Suprapubic skin (tissue), 3 donors: Measurements from ENCODE around the gene SH3GL1.

Experiments
- EP300 ChIP-seq: sonication (generic); formaldehyde crosslinking; IDR thresholded peaks from one replicate; pipeline ENCODE4 v1.6.1; 2017; ENCODE audit warnings: antibody characterized with exemption
- POLR2A ChIP-seq, 2 donors: fragments of 450-650 bp; IDR thresholded peaks; one replicate each; pipeline ENCODE4 v1.6.1; 2017; ENCODE audit warnings: antibody characterized with exemption in 2 of 2, mild to moderate bottlenecking in 2 of 2, moderate library complexity in 2 of 2
- TF ChIP-seq, protein P1 (sequence below), 2 donors: fragments of 200-600 bp in 1 of 2; fragments of 450-650 bp in 1 of 2; sonication (generic) in 1 of 2; IDR thresholded peaks; one replicate each; pipeline ENCODE4 v1.5.1; 2016 to 2019; ENCODE audit warnings: antibody characterized with exemption in 2 of 2, mild to moderate bottlenecking in 1 of 2, moderate library complexity in 1 of 2

DNA sequence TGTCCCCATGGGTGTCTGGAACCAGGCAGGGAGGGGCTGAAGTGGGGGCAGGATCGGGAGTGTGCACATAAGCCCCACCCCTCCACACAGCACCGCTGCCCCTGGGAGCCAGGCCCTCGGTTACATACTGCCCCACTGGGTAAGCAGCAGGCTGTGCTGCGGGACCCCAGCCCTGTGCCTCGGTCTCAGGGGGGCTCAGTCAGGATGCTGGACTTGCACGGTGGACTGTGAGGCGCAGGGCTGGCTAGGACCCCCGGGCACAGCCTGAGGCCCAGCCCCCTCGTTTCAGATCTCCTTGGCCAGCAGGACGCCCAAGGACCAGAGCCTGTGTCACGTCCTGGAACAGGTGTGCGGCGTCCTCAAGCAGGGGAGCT is 40.7 kb downstream of the SH3GL1 start:
- TF ChIP-seq, protein P1, sequence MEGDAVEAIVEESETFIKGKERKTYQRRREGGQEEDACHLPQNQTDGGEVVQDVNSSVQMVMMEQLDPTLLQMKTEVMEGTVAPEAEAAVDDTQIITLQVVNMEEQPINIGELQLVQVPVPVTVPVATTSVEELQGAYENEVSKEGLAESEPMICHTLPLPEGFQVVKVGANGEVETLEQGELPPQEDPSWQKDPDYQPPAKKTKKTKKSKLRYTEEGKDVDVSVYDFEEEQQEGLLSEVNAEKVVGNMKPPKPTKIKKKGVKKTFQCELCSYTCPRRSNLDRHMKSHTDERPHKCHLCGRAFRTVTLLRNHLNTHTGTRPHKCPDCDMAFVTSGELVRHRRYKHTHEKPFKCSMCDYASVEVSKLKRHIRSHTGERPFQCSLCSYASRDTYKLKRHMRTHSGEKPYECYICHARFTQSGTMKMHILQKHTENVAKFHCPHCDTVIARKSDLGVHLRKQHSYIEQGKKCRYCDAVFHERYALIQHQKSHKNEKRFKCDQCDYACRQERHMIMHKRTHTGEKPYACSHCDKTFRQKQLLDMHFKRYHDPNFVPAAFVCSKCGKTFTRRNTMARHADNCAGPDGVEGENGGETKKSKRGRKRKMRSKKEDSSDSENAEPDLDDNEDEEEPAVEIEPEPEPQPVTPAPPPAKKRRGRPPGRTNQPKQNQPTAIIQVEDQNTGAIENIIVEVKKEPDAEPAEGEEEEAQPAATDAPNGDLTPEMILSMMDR (IDR thresholded peaks at IDR 0.05): no peak
- no peak for TF ChIP-seq POLR2A (IDR thresholded peaks at IDR 0.05)
- TF ChIP-seq EP300: no peak
